IgD-negative memory B cell (primary cell): Measurements from ENCODE around the gene SLC16A9. TPM values are rescaled to one million over a fixed set of nuclear protein-coding genes. Genes with fewer than 3 reads are reported as not detected.
"Not testable (repeated sequence)": the region's sequence is repeated elsewhere in the genome, so short reads cannot be mapped to it uniquely, and the experiment has no call there.

Experiments
- H3K27ac Mint-ChIP-seq, 3 donors: one replicate each; pipeline ENCODE4 v1.8.0; 2020 to 2022; ENCODE audit warnings: mild to moderate bottlenecking in 3 of 3, mixed read lengths in 3 of 3, moderate library complexity in 1 of 3
- H3K27me3 Mint-ChIP-seq: one replicate; pipeline ENCODE4 v1.8.0; 2021; ENCODE audit warnings: mixed read lengths
- H3K36me3 Mint-ChIP-seq: one replicate; pipeline ENCODE4 v1.8.0; 2020; ENCODE audit warnings: mild to moderate bottlenecking, mixed read lengths
- H3K4me1 Mint-ChIP-seq, 3 donors: one replicate each; pipeline ENCODE4 v1.8.0; 2020 to 2022; ENCODE audit warnings: mixed read lengths in 3 of 3, mild to moderate bottlenecking in 1 of 3
- H3K4me3 Mint-ChIP-seq, 4 donors: one replicate each; pipeline ENCODE4 v1.8.0; 2020 to 2022; ENCODE audit warnings: mild to moderate bottlenecking in 4 of 4, mixed read lengths in 4 of 4, moderate library complexity in 3 of 4
- H3K9me3 Mint-ChIP-seq, 3 donors: one replicate each; pipeline ENCODE4 v1.8.0; 2020 to 2021; ENCODE audit warnings: mixed read lengths in 3 of 3, mild to moderate bottlenecking in 1 of 3
- polyA plus RNA-seq: library from polyadenylated mRNA; unstranded; fragments of 300-500 nt; fragmentation: Illumina TruSeq; gene quantifications from one replicate; pipeline ENCODE4 v1.2.3, GENCODE V29; 2021

Gene SLC16A9
- polyA plus RNA-seq, 1 donor from 2014 or later = not detected

DNA sequence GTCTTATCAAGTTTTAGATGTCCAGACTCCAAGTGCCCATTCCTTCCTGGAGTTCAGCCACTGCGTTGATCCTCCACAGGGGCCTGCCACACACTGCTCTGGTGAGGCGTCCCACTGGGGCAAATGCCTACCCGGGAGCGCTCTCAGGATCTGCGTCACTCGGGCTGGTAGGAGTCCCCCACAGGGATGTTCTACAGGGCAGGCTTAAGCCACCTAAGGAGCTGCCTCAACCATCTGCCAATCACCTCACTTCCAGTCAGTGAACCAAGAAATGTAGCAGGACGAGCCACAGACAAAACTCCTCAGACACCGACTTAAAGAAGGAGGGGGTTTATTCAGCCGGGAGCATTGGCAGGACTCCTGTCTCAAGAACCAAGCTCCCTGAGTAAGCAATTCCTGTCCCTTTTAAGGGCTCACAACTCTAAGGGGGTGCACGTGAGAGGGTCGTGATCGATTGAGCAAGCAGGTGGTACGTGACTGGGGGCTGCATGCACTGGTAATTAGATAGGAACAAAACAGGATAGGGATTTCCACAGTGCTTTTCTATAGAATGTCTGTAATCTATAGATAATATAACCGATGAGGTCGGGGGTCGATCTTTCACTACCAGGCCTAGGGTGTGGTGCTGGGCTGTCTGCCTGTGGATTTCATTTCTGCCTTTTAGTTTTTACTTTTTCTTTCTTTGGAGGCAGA lies 23.8 kb upstream of the SLC16A9 start:
- not testable (repeated sequence) for H3K36me3 Mint-ChIP-seq, H3K27me3 Mint-ChIP-seq, H3K4me1 Mint-ChIP-seq, H3K4me3 Mint-ChIP-seq, H3K27ac Mint-ChIP-seq, H3K9me3 Mint-ChIP-seq

DNA sequence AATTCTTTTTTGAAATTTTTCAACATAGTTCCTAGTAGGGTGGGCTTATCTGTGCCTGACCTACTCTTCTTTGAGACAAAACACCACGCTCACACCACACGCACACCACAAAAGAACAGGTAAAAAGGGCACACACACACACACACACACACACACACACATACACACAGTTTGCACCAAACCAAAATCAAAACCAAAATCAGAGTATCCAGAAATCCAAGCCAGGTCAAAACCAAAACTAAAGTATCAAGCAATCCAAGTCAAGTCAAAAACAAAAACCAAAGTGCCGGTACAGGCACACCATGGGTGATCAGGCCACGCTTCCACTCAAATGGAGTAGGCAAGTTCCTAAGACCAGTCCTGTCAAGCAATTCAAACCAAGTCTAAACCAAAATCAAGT lies 23.2 kb upstream of the SLC16A9 start:
- not testable (repeated sequence) for H3K36me3 Mint-ChIP-seq, H3K4me1 Mint-ChIP-seq, H3K27me3 Mint-ChIP-seq, H3K4me3 Mint-ChIP-seq, H3K9me3 Mint-ChIP-seq, H3K27ac Mint-ChIP-seq

DNA sequence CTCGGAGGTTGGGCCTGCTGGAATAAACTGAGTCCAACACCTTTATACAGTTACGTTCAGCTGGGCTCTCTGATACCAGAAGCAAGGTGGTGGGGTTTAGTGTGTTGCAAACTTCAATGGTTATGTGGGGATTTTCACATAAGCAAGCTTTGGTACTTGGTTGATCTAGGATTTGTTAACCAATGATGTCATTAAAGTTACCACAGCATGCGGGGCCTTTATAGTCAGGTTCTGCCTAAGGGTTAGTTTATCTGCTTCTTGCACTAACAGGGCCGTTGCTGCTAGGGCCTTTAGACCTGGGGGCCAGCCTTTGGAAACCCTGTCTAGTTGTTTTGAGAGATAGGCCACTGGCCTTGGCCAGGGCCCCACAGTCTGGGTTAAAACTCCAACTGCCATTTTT lies 19.5 kb upstream of the SLC16A9 start:
- H3K27ac Mint-ChIP-seq, H3K9me3 Mint-ChIP-seq, H3K36me3 Mint-ChIP-seq, H3K27me3 Mint-ChIP-seq, H3K4me3 Mint-ChIP-seq, H3K4me1 Mint-ChIP-seq: not testable (repeated sequence)

DNA sequence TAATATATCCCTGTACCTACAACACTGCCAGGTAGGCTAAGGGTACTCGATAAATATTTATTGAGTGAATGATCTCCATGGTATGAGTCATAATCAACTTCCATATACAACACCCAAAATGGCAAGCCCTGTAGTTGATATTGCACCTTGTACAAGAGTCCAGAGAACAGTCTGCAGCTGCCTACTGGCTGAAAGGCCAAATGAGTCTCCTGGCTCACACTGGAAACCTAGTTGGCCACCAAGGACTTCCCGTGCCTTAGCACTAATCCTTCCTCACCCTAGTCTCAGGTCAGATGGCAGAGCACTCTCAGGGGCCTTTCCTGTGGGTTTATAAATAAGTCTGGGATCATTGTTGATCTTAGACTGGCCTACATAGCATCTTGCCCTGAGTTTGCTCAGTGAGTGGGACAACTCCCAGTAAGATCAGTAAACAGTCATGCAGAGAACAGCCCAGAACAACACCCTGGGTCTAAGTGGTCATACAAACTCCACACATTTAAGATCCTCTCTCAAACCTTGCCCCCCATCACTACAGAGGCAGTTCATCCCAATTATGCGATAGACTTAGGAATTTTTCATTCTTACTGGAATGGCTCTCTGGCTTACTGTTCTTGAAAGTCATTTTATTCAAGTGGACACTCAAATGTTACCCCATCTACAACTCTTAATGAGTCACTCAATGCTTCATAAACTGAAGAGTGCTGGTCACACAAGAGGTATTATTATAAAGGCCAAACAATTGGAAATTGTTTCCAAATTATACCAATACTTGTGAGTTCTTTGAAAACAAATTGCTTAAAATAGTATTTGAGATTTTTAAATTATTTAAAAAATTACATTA lies 14.7 kb upstream of the SLC16A9 start:
- Mint-ChIP-seq H3K9me3 (peaks cover 0 to 5% (median 4%) of the 10 kb centered on the region in 3 donors), H3K27ac (no peak overlapping the region), H3K36me3 (peaks cover 4% of the 10 kb centered on the region), H3K27me3 (peaks cover 1% of the 10 kb centered on the region), H3K4me3 (no peak overlapping the region), H3K4me1 (no peaks in the 10 kb centered on the region)

DNA sequence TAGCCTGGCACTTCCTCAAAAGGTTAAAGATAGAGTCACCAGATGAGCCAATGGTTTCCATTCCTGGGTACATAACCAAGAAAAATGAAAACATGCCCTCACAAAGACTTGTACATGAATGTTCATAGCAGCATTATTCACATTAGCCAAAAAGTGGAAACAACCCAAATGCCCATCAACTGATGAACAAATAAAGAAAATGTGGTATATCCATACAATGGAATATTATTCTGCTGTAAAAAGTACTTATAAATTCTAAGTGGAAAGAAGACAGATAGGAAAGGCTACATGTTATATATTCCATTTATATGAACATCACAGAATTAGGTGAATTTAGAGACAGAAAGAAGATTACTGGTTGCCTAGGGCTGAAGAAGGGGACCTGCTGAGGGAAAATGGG lies 10.7 kb upstream of the SLC16A9 start:
- H3K4me3 Mint-ChIP-seq = no peak overlapping the region
- H3K27me3 Mint-ChIP-seq = no peaks in the 10 kb centered on the region
- H3K36me3 Mint-ChIP-seq = peaks cover 4% of the 10 kb centered on the region
- no peak overlapping the region for H3K27ac Mint-ChIP-seq
- no peaks in the 10 kb centered on the region for H3K4me1 Mint-ChIP-seq
- peaks cover 0 to 5% (median 4%) of the 10 kb centered on the region in 3 donors for H3K9me3 Mint-ChIP-seq

DNA sequence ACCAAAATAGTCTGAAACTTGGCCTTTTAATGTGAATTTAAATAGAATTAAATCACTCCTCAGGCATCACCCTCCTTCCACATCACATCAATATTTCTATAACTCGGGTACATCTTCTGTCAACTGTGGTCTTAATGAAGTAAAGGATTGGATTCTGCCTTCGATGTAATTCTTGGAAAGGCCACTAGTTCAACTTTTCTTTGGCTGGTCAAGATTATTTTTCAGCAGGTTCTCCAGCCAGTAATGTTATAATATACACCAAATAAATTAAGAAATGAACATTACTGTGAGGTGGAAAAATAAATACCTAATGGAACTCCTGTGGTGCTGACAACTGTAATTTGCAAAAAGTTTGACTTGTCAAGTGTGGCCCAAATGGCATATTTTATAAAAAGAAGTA lies 9.7 kb upstream of the SLC16A9 start:
- Mint-ChIP-seq H3K4me1 (no peaks in the 10 kb centered on the region), H3K36me3 (peaks cover 4% of the 10 kb centered on the region), H3K27ac (no peak overlapping the region), H3K4me3 (no peak overlapping the region), H3K27me3 (peaks cover 1% of the 10 kb centered on the region), H3K9me3 (peaks cover 0 to 5% (median 4%) of the 10 kb centered on the region in 3 donors)

DNA sequence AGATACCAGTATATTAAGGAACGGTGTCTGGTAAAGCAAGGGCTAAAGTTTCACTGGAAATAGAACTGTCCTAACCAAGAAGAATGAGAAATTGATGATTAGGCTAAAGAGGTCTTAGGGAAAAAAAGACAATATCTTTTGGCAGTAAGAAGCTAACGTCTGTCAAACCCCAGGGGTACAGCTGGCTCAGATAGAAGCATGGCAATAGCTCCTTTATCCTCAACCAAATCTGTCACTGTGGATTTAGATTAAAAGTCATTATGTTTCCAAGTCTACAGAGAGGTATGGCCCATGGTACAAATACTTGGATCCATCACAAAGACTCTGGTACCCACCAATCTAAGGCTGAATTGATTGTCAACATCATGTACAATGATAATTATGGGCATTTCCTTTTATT lies 8.6 kb upstream of the SLC16A9 start:
- Mint-ChIP-seq H3K4me1 (no peaks in the 10 kb centered on the region), H3K36me3 (no peaks in the 10 kb centered on the region), H3K9me3 (peaks cover 0 to 5% (median 4%) of the 10 kb centered on the region in 3 donors), H3K4me3 (no peak overlapping the region), H3K27ac (no peak overlapping the region), H3K27me3 (peaks cover 1% of the 10 kb centered on the region)

DNA sequence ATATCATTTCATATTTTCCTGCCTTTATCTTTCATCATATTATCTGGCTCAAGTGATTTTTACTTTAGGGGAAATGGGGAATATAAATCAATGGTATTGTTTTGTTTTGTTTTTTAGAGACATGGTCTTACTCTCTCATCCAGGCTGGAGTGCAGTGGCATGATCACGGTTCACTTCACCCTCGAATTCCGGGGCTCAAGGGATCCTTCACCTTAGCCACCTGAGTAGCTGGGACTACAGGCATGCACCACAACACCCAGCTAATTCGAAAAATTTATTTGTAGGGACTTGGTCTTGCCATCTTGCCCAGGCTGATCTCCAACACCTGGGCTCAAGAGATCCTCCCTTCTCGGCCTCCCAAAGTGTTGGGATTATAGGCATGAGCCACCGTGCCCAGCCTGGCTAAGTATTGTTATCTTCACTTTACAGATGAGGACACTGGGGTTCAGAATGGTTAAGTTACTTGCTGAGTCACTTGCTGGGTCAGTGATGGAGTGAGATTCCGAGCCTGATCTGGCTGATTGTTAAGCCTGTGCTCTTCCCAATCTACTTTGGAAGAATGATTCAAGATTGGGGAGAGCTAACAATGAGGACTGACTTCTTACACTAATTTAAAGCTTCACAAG lies 3.7 kb upstream of the SLC16A9 start:
- H3K27ac Mint-ChIP-seq = no peak overlapping the region
- no peaks in the 10 kb centered on the region for H3K9me3 Mint-ChIP-seq
- peaks cover 11% of the 10 kb centered on the region for H3K27me3 Mint-ChIP-seq
- no peak overlapping the region for H3K4me3 Mint-ChIP-seq
- H3K36me3 Mint-ChIP-seq = no peaks in the 10 kb centered on the region
- peaks cover 0 to 4% (median 0%) of the 10 kb centered on the region in 3 donors for H3K4me1 Mint-ChIP-seq

DNA sequence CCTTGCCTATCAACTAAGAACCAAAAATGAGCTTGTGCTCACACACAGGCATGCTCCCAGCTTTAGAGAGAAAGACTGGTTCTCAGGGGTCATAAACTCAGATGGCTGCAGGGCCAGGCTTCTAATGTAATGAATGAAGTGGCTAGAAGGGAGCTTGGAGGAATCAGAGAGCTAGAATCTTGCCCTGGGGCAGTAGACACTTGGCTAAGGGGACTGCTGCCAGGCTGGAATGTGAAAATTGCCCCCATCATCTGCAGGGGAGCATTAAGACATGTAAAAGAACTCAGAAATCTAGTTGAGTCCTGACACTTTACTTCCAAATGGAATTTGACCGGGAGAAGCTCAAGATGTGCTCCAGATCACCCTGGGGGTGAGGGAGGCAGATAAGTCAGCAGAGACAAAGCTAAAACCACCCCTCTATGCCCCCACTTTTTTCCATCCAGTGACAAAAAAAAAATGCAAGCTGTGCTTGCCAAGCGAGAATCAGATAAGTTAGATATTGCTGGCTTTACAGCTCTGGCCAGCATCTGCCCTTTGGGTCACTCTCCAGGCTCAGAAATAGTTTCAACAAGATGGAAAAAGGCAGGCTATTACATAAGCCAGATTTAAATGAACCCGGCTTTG lies 2.3 kb upstream of the SLC16A9 start:
- no peak overlapping the region for H3K4me3 Mint-ChIP-seq
- H3K27me3 Mint-ChIP-seq = peaks cover 19% of the 10 kb centered on the region
- no peaks in the 10 kb centered on the region for H3K36me3 Mint-ChIP-seq
- H3K27ac Mint-ChIP-seq = no peak overlapping the region
- no peaks in the 10 kb centered on the region for H3K9me3 Mint-ChIP-seq
- peaks cover 0 to 5% (median 0%) of the 10 kb centered on the region in 3 donors for H3K4me1 Mint-ChIP-seq

DNA sequence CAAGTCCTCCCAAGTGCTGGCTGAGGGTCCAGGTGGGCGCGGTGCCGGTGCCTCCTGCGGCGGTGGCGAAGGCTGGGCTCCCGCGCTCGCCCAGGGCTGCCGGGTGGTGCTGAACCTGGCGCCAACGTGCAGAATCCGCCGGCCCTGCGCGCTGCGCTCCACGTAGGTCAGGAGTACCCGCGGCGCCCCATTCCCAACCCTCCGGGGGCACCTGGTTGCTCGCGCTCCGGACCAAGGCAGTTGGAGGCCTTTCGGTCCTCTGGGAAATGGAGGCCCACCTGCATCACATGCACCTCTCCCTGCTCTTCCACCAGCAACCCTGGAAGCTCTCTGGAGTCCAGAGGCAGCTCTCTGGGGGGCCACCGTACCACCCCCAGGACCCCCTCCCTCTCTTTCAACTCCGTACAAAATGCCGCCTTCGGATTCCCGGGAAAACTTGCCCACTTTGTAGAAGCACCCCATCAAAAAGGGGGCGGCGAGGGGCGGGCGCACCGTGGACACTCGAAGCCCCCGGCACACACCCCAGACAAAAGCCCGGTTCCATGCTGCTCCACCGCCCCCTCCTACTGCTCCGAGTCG lies 745 bp downstream of the SLC16A9 start:
- Mint-ChIP-seq H3K27ac (no peak overlapping the region), H3K27me3 (peaks cover 17% of the 10 kb centered on the region), H3K4me3 (peak overlapping the region in 2 of 4 donors; percentile 71 to 88), H3K9me3 (no peaks in the 10 kb centered on the region), H3K4me1 (peaks cover 0 to 5% (median 0%) of the 10 kb centered on the region in 3 donors), H3K36me3 (no peaks in the 10 kb centered on the region)

DNA sequence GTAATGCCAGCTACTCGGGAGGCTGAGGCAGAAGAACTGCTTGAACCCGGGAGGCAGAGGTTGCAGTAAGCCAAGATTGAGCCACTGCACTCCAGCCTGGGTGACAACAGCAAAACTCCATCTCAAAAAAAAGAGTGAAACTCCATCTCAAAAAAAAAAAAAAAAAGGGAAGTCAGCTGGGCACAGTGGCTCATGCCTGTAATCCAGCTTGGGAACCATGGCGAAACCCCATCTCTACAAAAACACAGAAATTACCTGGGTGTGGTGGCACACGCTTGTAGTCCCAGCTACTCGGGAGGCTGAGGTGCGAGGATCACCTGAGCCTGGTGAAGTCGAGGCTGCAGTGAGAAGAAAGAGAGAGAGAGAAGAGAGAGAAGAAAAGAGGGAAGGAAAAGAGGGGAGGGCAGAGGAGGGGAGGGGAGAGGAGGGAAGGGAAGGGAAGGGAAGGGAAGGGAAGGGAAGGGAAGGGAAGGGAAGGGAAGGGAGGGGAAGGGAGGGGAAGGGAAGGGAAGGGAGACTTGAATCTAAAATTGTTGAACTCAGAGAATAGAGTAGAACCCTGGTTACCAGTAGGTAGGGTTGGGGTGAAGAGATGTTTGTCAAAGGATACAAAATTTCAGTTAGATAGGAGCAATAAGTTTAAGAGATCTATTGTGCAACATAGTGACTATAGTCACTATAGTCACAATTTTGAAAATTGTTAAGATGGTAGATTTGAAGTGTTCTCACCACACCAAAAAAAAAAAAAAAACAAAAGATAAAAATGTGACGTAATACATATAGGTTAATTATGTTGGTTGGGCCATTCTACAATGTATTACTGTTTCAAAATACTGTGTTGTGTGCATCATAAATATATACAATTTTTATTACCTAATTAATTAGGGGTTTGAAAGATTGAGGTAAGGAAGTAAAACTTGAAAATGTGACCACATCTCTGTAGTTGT lies 2.5 kb downstream of the SLC16A9 start:
- H3K4me3 Mint-ChIP-seq = no peak overlapping the region

DNA sequence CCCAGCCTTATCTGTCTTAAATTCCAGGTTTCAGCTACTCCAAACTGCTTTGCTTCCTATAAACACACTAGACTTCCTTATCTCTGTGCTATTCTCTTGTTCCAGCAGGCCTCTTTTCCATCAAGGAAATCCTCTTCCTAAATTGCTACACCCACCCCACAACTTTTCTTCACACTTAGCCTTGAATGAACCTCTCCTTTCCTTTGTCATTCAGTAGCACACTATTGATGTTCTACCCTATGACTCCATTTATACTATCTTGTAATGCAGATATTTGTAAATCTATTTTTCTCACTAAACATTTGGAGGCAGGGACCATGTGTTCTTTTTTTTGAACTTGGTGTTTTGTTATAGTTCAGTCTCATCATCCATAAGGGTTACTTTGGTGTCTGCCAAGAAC lies 3.7 kb downstream of the SLC16A9 start:
- H3K36me3 Mint-ChIP-seq = no peaks in the 10 kb centered on the region
- H3K4me3 Mint-ChIP-seq = no peak overlapping the region
- peaks cover 0 to 4% (median 4%) of the 10 kb centered on the region in 3 donors for H3K4me1 Mint-ChIP-seq
- H3K27me3 Mint-ChIP-seq = peaks cover 16% of the 10 kb centered on the region
- H3K27ac Mint-ChIP-seq = no peak overlapping the region
- H3K9me3 Mint-ChIP-seq = peaks cover 0 to 2% (median 0%) of the 10 kb centered on the region in 3 donors

More for the DNA sequence above, 2.5 kb downstream of the SLC16A9 start:
- Mint-ChIP-seq H3K36me3 (no peaks in the 10 kb centered on the region), H3K27me3 (peaks cover 13% of the 10 kb centered on the region), H3K27ac (no peak overlapping the region), H3K4me1 (peaks cover 0 to 4% (median 0%) of the 10 kb centered on the region in 3 donors), H3K9me3 (no peaks in the 10 kb centered on the region)

DNA sequence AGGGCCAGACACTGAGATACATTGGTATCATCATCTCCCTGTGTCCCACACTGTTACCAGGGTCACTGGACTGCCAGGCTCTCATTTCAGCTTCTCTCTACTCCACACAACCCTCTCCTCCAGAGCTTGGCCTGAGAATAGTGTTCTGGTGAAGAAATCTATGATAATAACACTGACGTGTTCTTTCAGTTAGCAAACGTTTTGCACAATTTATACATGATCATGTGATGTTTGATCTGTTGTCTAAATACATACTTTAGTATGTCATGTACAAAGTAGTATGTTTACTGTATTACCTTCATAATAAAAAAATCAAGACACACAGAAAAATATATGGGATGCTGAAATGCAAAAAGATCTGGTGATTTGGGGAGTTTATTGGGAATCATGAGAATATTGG lies 5.0 kb downstream of the SLC16A9 start:
- H3K4me3 Mint-ChIP-seq = no peak overlapping the region
- H3K27me3 Mint-ChIP-seq = peaks cover 14% of the 10 kb centered on the region
- no peak overlapping the region for H3K27ac Mint-ChIP-seq
- peaks cover 0 to 4% (median 1%) of the 10 kb centered on the region in 3 donors for H3K4me1 Mint-ChIP-seq
- H3K9me3 Mint-ChIP-seq = peaks cover 0 to 2% (median 0%) of the 10 kb centered on the region in 3 donors
- no peaks in the 10 kb centered on the region for H3K36me3 Mint-ChIP-seq

DNA sequence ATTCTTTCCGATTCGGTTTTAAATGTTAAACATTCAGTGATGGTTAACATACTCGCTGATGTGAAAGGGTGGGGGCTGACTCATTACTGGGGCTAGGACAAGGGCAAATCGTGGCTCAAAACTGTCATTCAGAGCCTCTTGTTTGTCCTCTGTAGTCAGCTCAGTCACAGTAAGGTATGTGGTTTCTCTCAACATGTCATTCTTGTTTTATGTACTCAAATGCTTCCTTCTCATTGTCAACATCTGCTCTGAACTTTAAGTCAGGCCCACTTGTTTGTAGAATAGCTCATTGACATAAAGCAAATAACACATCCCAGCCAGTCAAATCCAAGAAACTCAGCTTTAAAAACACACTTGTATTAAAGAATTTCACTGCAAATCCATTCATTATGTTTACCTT lies 7.3 kb downstream of the SLC16A9 start:
- Mint-ChIP-seq H3K4me1 (peaks cover 0 to 4% (median 0%) of the 10 kb centered on the region in 3 donors), H3K27ac (no peak overlapping the region), H3K9me3 (peaks cover 0 to 2% (median 0%) of the 10 kb centered on the region in 3 donors), H3K4me3 (no peak overlapping the region), H3K27me3 (peaks cover 2% of the 10 kb centered on the region), H3K36me3 (no peaks in the 10 kb centered on the region)
